NB4 (cell line): ENCODE results near the gene STOX2.

Experiments used
- DNase-seq: peaks from one replicate; pipeline ENCODE4 v3.0.0; 2010; ENCODE audit warnings: low read depth
- H3K4me3 ChIP-seq: one replicate; pipeline ENCODE4 v1.5.1; 2011; ENCODE audit warnings: mild to moderate bottlenecking, low read depth, low read length, moderate library complexity
- MYC ChIP-seq: IDR thresholded peaks from 2 replicates; pipeline ENCODE4 v1.6.1; 2011; ENCODE audit warnings: low read depth, low read length
- POLR2A ChIP-seq: IDR thresholded peaks from 2 replicates; pipeline ENCODE4 v1.6.1; 2011; ENCODE audit warnings: mild to moderate bottlenecking; ENCODE audit not compliant: insufficient read length; ENCODE audit errors: extremely low read depth
- TF ChIP-seq, protein P1 (sequence below): IDR thresholded peaks from one replicate; pipeline ENCODE4 v1.5.1; 2012; ENCODE audit warnings: low read depth, low read length
- TF ChIP-seq, protein P2 (sequence below): IDR thresholded peaks from 2 replicates; pipeline ENCODE4 v1.6.1; 2011; ENCODE audit warnings: low read depth, low read length

The STOX2 gene

DNA sequence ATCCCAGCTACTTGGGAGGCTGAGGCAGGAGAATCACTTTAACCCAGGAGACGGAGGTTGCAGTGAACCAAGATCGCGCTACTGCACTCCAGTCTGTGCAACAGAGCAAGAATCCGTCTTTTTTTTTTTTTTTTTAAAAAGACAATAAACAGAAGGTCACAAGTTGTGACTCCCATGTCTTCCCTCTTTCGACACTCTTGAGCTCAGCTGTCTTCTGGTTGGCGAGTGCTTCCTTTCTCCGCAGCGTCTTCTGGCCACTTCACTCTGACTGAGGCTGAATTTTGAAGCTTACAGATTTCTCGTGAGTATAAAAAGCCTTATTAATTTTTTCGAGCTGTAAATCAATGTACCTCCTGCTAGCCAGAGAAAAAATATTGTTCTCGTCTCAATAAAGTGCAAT lies 124.9 kb downstream of the STOX2 start:
- H3K4me3 ChIP-seq, result no peak overlapping the region
- DNase-seq, result peak; percentile 37
- TF ChIP-seq MYC (no peak), POLR2A (no peak)
- TF ChIP-seq, protein P1, sequence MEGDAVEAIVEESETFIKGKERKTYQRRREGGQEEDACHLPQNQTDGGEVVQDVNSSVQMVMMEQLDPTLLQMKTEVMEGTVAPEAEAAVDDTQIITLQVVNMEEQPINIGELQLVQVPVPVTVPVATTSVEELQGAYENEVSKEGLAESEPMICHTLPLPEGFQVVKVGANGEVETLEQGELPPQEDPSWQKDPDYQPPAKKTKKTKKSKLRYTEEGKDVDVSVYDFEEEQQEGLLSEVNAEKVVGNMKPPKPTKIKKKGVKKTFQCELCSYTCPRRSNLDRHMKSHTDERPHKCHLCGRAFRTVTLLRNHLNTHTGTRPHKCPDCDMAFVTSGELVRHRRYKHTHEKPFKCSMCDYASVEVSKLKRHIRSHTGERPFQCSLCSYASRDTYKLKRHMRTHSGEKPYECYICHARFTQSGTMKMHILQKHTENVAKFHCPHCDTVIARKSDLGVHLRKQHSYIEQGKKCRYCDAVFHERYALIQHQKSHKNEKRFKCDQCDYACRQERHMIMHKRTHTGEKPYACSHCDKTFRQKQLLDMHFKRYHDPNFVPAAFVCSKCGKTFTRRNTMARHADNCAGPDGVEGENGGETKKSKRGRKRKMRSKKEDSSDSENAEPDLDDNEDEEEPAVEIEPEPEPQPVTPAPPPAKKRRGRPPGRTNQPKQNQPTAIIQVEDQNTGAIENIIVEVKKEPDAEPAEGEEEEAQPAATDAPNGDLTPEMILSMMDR, result no peak
- TF ChIP-seq, protein P2, sequence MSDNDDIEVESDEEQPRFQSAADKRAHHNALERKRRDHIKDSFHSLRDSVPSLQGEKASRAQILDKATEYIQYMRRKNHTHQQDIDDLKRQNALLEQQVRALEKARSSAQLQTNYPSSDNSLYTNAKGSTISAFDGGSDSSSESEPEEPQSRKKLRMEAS, result no peak

DNA sequence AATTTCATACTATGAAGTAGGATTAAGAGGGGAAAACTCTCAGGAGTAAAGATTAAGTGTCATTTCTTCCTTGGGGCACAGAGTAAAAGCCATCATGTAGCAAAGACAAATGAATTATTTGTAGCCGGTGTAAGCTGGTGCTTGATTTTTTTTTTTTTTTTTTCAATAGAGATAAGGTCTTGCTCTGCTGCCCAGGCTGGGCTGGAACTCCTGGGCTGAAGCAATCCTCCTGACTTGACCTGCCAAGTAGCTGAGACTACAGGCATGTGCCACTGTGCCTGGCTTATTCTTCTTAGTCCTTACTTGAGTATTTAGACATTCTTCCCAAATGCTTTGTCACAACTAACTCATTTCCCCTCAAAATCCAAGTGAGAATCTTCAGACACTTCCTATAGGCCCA lies 125.7 kb downstream of the STOX2 start:
- H3K4me3 ChIP-seq, result no peak overlapping the region
- no peak for TF ChIP-seq MYC
- no peak for TF ChIP-seq POLR2A
- TF ChIP-seq, protein P1, result no peak
- TF ChIP-seq, protein P2, result no peak
- DNase-seq, result no peak

DNA sequence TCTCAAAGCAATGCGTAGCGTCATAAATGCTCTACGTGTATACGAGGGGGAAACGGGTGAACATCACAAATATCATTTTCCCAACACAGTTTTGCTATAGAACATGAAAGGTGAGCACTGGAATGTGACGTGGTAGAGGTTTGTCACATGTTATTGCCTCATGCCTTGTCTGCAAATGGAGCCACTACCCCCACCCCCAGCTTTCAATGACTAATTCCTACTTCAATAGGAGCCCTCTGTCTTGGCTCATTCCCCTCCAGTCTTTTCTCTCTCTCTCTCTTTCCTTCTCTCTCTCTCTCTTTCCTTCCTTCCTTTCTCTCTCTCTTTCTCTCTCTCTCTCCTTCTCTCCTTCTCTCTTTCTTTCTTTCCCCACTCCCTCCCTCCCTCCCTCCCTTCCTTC lies 127.0 kb downstream of the STOX2 start:
- H3K4me3 ChIP-seq, result no peak overlapping the region
- TF ChIP-seq, protein P2, result no peak
- TF ChIP-seq, protein P1, result no peak
- no peak for TF ChIP-seq POLR2A
- TF ChIP-seq MYC, result no peak
- DNase-seq, result no peak

DNA sequence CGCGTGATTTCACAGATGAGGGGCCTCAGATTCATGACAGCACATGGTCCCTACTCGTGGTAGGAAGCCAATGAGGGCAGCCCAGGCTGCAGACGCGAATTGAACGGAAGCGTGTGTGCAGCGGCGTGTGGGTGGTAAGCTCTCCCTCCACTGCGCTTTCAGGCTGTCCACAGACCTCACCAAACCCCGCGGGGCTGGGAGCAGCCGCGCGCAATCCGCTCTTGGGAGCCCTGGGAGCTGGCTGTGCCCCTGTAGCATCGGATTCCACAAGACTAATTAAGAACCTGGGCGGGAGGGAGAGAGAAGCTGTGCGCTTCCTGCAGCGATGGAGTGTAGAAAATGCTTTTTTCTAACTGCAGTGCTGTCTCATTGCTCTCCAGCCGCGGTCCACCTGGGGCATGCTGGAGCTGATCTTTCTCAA lies 134.9 kb downstream of the STOX2 start:
- no peak overlapping the region for H3K4me3 ChIP-seq
- DNase-seq, result peak; percentile 30
- TF ChIP-seq POLR2A, result no peak
- TF ChIP-seq MYC, result no peak
- TF ChIP-seq, protein P1, result no peak
- TF ChIP-seq, protein P2, result no peak

DNA sequence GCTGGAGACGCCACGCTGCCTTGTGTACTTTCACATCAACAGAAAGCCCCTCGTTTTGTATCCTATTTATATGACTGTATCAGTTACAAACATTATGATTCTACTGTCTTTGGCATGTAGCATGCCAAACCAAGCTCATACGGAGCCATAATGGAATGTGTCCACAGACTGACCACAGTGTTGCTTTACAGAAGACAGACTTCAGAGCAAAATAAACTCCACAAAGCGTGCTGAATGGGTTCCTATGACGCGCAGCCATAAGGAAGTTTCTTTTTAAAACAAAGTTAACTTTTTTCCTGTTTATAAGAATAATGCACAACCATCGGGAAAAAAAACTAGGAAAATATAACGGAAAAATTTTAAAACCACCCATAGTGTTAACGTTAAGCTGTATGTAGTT lies 136.0 kb downstream of the STOX2 start:
- no peak overlapping the region for H3K4me3 ChIP-seq
- no peak for DNase-seq
- TF ChIP-seq, protein P2, result no peak
- TF ChIP-seq POLR2A (no peak), MYC (no peak)
- TF ChIP-seq, protein P1, result no peak
